Activated naive CD4-positive, alpha-beta T cell treated with anti-CD3 and anti-CD28 coated beads, Interleukin-2, amount 10 ng/mL, durations not matched to agents 7 days and 5 days (primary cell): Measurements from ENCODE around the gene LDLR.
A peak's percentile ranks its signal among the peaks of the same experiment; 100 is the strongest.
"Not testable (repeated sequence)": the region's sequence is repeated elsewhere in the genome, so short reads cannot be mapped to it uniquely, and the experiment has no call there.

ENCODE experiments used
- CTCF ChIA-PET: fragments of 350-600 bp; sonication (Branson Sonifier 250); formaldehyde crosslinking; loops from one replicate; lab custom pipeline; 2021; ENCODE audit warnings: antibody characterized with exemption; lab: Charles Lee
- DNase-seq: peaks from one replicate; pipeline ENCODE4 v3.0.0-alpha.2; 2020
- H3K27ac Mint-ChIP-seq: one replicate; pipeline ENCODE4 v1.8.0; 2021; ENCODE audit warnings: mild to moderate bottlenecking, moderate library complexity, mixed read lengths
- H3K27me3 Mint-ChIP-seq: one replicate; pipeline ENCODE4 v1.8.0; 2021; ENCODE audit warnings: mild to moderate bottlenecking, mixed read lengths
- H3K36me3 Mint-ChIP-seq: one replicate; pipeline ENCODE4 v1.8.0; 2021; ENCODE audit warnings: mixed read lengths
- H3K4me1 Mint-ChIP-seq: one replicate; pipeline ENCODE4 v1.8.0; 2021; ENCODE audit warnings: mixed read lengths
- H3K4me3 Mint-ChIP-seq: one replicate; pipeline ENCODE4 v1.8.0; 2021; ENCODE audit warnings: mild to moderate bottlenecking, moderate library complexity, mixed read lengths
- H3K9me3 Mint-ChIP-seq: one replicate; pipeline ENCODE4 v1.8.0; 2021; ENCODE audit warnings: mixed read lengths

The LDLR gene

GRCh38 chr19:11059511-11060358 is 29.5 kb upstream of the LDLR start:
- no peaks in the 10 kb centered on the region for H3K27me3 Mint-ChIP-seq
- H3K4me1 Mint-ChIP-seq: no peaks in the 10 kb centered on the region
- H3K27ac Mint-ChIP-seq: no peak overlapping the region
- no peak for DNase-seq
- CTCF ChIA-PET: no interaction called here
- H3K4me3 Mint-ChIP-seq: no peak overlapping the region
- H3K36me3 Mint-ChIP-seq: peaks cover 20% of the 10 kb centered on the region
- H3K9me3 Mint-ChIP-seq: no peaks in the 10 kb centered on the region

- CTCF ChIA-PET: no interaction called here
- Mint-ChIP-seq H3K4me3 (no peak overlapping the region), H3K27ac (no peak overlapping the region), H3K27me3 (no peaks in the 10 kb centered on the region), H3K36me3 (peaks cover 27% of the 10 kb centered on the region), H3K9me3 (no peaks in the 10 kb centered on the region), H3K4me1 (no peaks in the 10 kb centered on the region)
- DNase-seq: no peak
These were observed 27.3 kb upstream of the LDLR start for GRCh38 chr19:11061952-11062351.

- H3K36me3 Mint-ChIP-seq: peaks cover 32% of the 10 kb centered on the region
These were observed 25.8 kb upstream of the LDLR start for GRCh38 chr19:11063434-11063833.

GRCh38 chr19:11064831-11065303 is 24.4 kb upstream of the LDLR start:
- no peak overlapping the region for H3K27ac Mint-ChIP-seq
- no peaks in the 10 kb centered on the region for H3K27me3 Mint-ChIP-seq
- peaks cover 6% of the 10 kb centered on the region for H3K4me1 Mint-ChIP-seq
- no peak overlapping the region for H3K4me3 Mint-ChIP-seq
- CTCF ChIA-PET: no interaction called here
- H3K9me3 Mint-ChIP-seq: no peaks in the 10 kb centered on the region
- H3K36me3 Mint-ChIP-seq: peaks cover 33% of the 10 kb centered on the region
- DNase-seq: no peak

More at GRCh38 chr19:11063434-11063833, 25.8 kb upstream of the LDLR start:
- no peak for DNase-seq
- Mint-ChIP-seq H3K9me3 (no peaks in the 10 kb centered on the region), H3K27me3 (no peaks in the 10 kb centered on the region), H3K27ac (no peak overlapping the region), H3K4me1 (no peaks in the 10 kb centered on the region), H3K4me3 (no peak overlapping the region)
- CTCF ChIA-PET: interaction anchor here (1.1 kb wide), 1 partner anchor 28 kb away, joined by 3 read pairs; no protein-coding TSS in a partner anchor

GRCh38 chr19:11066326-11066725 is 22.9 kb upstream of the LDLR start:
- H3K27me3 Mint-ChIP-seq: no peaks in the 10 kb centered on the region
- H3K27ac Mint-ChIP-seq: no peak overlapping the region
- no peaks in the 10 kb centered on the region for H3K9me3 Mint-ChIP-seq
- H3K36me3 Mint-ChIP-seq: peaks cover 31% of the 10 kb centered on the region
- H3K4me3 Mint-ChIP-seq: no peak overlapping the region
- CTCF ChIA-PET: interaction anchor here (0.8 to 1.5 kb wide), 2 partner anchors 31 to 60 kb away, joined by 3 to 6 read pairs; no protein-coding TSS in a partner anchor
- no peak for DNase-seq
- H3K4me1 Mint-ChIP-seq: peaks cover 6% of the 10 kb centered on the region

- Mint-ChIP-seq H3K9me3 (no peaks in the 10 kb centered on the region), H3K4me3 (no peak overlapping the region), H3K27me3 (no peaks in the 10 kb centered on the region), H3K4me1 (peaks cover 6% of the 10 kb centered on the region), H3K36me3 (peaks cover 26% of the 10 kb centered on the region), H3K27ac (no peak overlapping the region)
- no peak for DNase-seq
- CTCF ChIA-PET: interaction anchor here (1.0 kb wide), 1 partner anchor 32 kb away, joined by 3 read pairs; no protein-coding TSS in a partner anchor
These were observed 21.7 kb upstream of the LDLR start for GRCh38 chr19:11067356-11068113.

- Mint-ChIP-seq H3K27ac (no peak overlapping the region), H3K4me1 (peaks cover 14% of the 10 kb centered on the region)
These were observed 19.7 kb upstream of the LDLR start for GRCh38 chr19:11069561-11069960.

GRCh38 chr19:11070123-11070522 is 19.1 kb upstream of the LDLR start:
- DNase-seq: no peak
- Mint-ChIP-seq H3K36me3 (peaks cover 19% of the 10 kb centered on the region), H3K27ac (no peak overlapping the region), H3K4me1 (peaks cover 17% of the 10 kb centered on the region), H3K27me3 (peaks cover 4% of the 10 kb centered on the region), H3K4me3 (no peak overlapping the region), H3K9me3 (no peaks in the 10 kb centered on the region)
- CTCF ChIA-PET: no interaction called here

More at GRCh38 chr19:11069561-11069960, 19.7 kb upstream of the LDLR start:
- CTCF ChIA-PET: no interaction called here
- Mint-ChIP-seq H3K9me3 (no peaks in the 10 kb centered on the region), H3K36me3 (peaks cover 21% of the 10 kb centered on the region), H3K27me3 (peaks cover 3% of the 10 kb centered on the region), H3K4me3 (no peak overlapping the region)
- DNase-seq: no peak

GRCh38 chr19:11073568-11073967 is 15.7 kb upstream of the LDLR start:
- no peak for DNase-seq
- Mint-ChIP-seq H3K4me1 (peaks cover 17% of the 10 kb centered on the region), H3K27ac (no peak overlapping the region), H3K4me3 (no peak overlapping the region), H3K36me3 (peaks cover 6% of the 10 kb centered on the region), H3K27me3 (peaks cover 18% of the 10 kb centered on the region), H3K9me3 (no peaks in the 10 kb centered on the region)
- CTCF ChIA-PET: no interaction called here

GRCh38 chr19:11076792-11077191 is 12.5 kb upstream of the LDLR start:
- H3K36me3 Mint-ChIP-seq, CTCF ChIA-PET, DNase-seq, H3K27ac Mint-ChIP-seq, H3K4me3 Mint-ChIP-seq, H3K9me3 Mint-ChIP-seq: not testable (repeated sequence)
- peaks cover 11% of the 10 kb centered on the region for H3K4me1 Mint-ChIP-seq
- peaks cover 26% of the 10 kb centered on the region for H3K27me3 Mint-ChIP-seq

GRCh38 chr19:11078893-11079292 is 10.4 kb upstream of the LDLR start:
- no peaks in the 10 kb centered on the region for H3K9me3 Mint-ChIP-seq
- no peak for DNase-seq
- no peak overlapping the region for H3K27ac Mint-ChIP-seq
- H3K4me3 Mint-ChIP-seq: no peak overlapping the region
- H3K4me1 Mint-ChIP-seq: peaks cover 12% of the 10 kb centered on the region
- H3K27me3 Mint-ChIP-seq: peaks cover 26% of the 10 kb centered on the region
- CTCF ChIA-PET: no interaction called here
- H3K36me3 Mint-ChIP-seq: no peaks in the 10 kb centered on the region

GRCh38 chr19:11079999-11080398 is 9.3 kb upstream of the LDLR start:
- no peaks in the 10 kb centered on the region for H3K9me3 Mint-ChIP-seq
- H3K4me3 Mint-ChIP-seq: no peak overlapping the region
- DNase-seq: no peak
- peaks cover 10% of the 10 kb centered on the region for H3K4me1 Mint-ChIP-seq
- CTCF ChIA-PET: interaction anchor here (1.3 kb wide), 1 partner anchor 44 kb away, joined by 4 read pairs; no protein-coding TSS in a partner anchor
- H3K36me3 Mint-ChIP-seq: no peaks in the 10 kb centered on the region
- H3K27me3 Mint-ChIP-seq: peaks cover 21% of the 10 kb centered on the region
- H3K27ac Mint-ChIP-seq: no peak overlapping the region

GRCh38 chr19:11087870-11088505 is 1.3 kb upstream of the LDLR start:
- Mint-ChIP-seq H3K4me1 (peaks cover 42% of the 10 kb centered on the region), H3K4me3 (peak overlapping the region; percentile 93), H3K36me3 (peaks cover 28% of the 10 kb centered on the region), H3K9me3 (no peaks in the 10 kb centered on the region), H3K27ac (peak overlapping the region; percentile 99), H3K27me3 (no peaks in the 10 kb centered on the region)
- CTCF ChIA-PET: interaction anchor here (1.2 to 1.4 kb wide), 2 partner anchors 38 to 52 kb away, joined by 3 to 5 read pairs; no protein-coding TSS in a partner anchor
- DNase-seq: no peak
